Mucosa of descending colon (tissue), 3 donors: ENCODE results near the gene PIP4K2C. TPM values are rescaled to one million over a fixed set of nuclear protein-coding genes. Genes with fewer than 3 reads are reported as not detected.
A peak's percentile ranks its signal among the peaks of the same experiment; 100 is the strongest.
"Not testable (repeated sequence)": the region's sequence is repeated elsewhere in the genome, so short reads cannot be mapped to it uniquely, and the experiment has no call there.

Source experiments
- ATAC-seq: fragments of 200-7000 bp; cut with Tn5 transposase; one replicate; pipeline ENCODE4 v1.9.1; 2020; ENCODE audit warnings: mild to moderate bottlenecking, moderate library complexity
- DNase-seq, 3 donors: peaks; one replicate each; pipeline ENCODE4 v3.0.0-alpha.2; 2020
- H3K36me3 ChIP-seq: fragments of 200-600 bp; one replicate; pipeline ENCODE4 v1.8.0; 2021; ENCODE audit warnings: low read depth, mild to moderate bottlenecking
- H3K4me1 ChIP-seq: fragments of 200-600 bp; one replicate; pipeline ENCODE4 v1.8.0; 2021; ENCODE audit warnings: low read depth, mild to moderate bottlenecking
- H3K4me3 ChIP-seq: fragments of 200-600 bp; one replicate; pipeline ENCODE4 v1.8.0; 2021; ENCODE audit warnings: mild to moderate bottlenecking
- H3K9me3 ChIP-seq: fragments of 200-600 bp; one replicate; pipeline ENCODE4 v1.8.0; 2021; ENCODE audit warnings: mild to moderate bottlenecking
- intact Hi-C, 2 donors: fragments of 100-400 bp; cut with DNase I in 1 of 2; cut with micrococcal nuclease in 1 of 2; formaldehyde crosslinking; loops; one replicate each; pipeline versions ENCODE4 v1.11.0 to v1.11.1; 2022; cut with DNase I, micrococcal nuclease
- total RNA-seq, 3 donors: library from RNA; stranded (reverse); fragmentation: NEBNext Ultra II Directional in 2 of 3; extraction: Animal tissue kit (Norgen Biotek cat#: 25700) in 2 of 3; gene quantifications; one replicate each; pipeline versions ENCODE4 v1.2.1 to v1.2.4, GENCODE V29; 2021 to 2023
- TF ChIP-seq, protein P1 (sequence below): fragments of 200-600 bp; IDR thresholded peaks from one replicate; pipeline ENCODE4 v1.8.0; 2022; ENCODE audit warnings: antibody characterized with exemption, mild to moderate bottlenecking
- donor health status: DM: no; HTN: no; CAD: no; lungs with moderate emphysema.
- donor health status: DM: no; HTN: no; CAD: no.
- donor health status: DM: no; HTN: yes; CAD: no.

Gene PIP4K2C
- total RNA-seq, 3 donors from 2014 or later = 39.0 to 55.5 (median 54.2) TPM

DNA sequence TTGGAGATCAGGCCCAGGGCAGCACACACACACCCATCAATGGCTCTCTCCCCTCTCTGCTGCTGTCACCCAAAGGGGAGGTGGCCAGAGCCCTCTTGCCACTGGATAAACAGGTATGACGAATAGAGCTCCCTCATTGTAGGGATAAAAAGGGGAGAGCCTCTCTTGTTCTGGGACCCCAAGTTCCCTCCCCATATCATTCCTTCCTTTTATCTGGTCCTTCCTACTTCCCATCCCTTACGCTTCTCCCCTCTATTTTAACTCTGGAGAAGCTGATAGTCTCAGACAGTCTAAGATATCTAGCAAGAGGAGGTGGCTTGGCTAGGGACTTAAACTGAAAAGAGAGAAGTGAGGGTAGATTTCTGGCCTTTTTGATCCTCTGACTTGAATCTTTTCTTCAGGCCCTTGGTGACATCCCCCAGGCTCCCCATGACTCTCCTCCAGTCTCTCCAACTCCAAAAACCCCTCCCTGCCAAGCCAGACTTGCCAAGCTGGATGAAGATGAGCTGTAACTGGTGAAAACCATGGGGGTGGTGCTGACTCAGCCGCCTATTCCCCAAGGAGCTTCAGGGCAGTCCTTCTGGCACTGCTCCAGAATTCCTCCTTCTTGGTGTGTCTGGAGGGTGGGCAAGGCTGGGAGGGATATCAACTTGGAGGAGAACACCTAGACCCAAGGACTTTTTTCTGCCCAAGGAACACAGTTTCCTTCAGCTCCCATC, 25.6 kb downstream of the PIP4K2C start:
- no peak for ATAC-seq
- intact Hi-C loops = no loop called here
- Histone ChIP-seq H3K4me1 (peaks cover 9% of the 10 kb centered on the region), H3K9me3 (no peaks in the 10 kb centered on the region), H3K36me3 (no peaks in the 10 kb centered on the region), H3K4me3 (no peak overlapping the region)
- TF ChIP-seq, protein P1, sequence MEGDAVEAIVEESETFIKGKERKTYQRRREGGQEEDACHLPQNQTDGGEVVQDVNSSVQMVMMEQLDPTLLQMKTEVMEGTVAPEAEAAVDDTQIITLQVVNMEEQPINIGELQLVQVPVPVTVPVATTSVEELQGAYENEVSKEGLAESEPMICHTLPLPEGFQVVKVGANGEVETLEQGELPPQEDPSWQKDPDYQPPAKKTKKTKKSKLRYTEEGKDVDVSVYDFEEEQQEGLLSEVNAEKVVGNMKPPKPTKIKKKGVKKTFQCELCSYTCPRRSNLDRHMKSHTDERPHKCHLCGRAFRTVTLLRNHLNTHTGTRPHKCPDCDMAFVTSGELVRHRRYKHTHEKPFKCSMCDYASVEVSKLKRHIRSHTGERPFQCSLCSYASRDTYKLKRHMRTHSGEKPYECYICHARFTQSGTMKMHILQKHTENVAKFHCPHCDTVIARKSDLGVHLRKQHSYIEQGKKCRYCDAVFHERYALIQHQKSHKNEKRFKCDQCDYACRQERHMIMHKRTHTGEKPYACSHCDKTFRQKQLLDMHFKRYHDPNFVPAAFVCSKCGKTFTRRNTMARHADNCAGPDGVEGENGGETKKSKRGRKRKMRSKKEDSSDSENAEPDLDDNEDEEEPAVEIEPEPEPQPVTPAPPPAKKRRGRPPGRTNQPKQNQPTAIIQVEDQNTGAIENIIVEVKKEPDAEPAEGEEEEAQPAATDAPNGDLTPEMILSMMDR = no peak
- DNase-seq = no peak

DNA sequence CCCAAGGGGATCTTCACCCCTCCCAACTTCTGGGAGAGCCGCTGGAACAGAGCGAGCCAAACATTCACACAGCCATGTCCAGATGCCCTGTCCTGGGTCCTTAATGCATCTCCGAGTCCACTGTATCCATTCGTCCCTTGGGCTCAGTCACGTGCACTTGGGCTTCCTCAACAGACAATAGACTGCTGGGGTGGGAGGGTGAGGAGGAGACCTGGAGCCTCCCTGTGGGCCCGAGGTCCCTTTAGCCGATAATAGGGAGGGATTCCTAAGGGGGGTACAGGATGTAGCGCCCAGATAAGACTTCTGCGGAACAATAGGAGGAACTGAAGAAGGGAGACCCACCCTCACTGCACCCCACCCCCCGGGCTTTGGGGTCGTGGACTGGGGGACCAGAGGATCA, 26.9 kb downstream of the PIP4K2C start:
- DNase-seq (no peak), ATAC-seq (no peak)
- Histone ChIP-seq H3K36me3 (no peaks in the 10 kb centered on the region), H3K4me1 (peaks cover 11% of the 10 kb centered on the region), H3K9me3 (no peaks in the 10 kb centered on the region), H3K4me3 (no peak overlapping the region)
- intact Hi-C loops = no loop called here
- TF ChIP-seq, protein P1 = no peak

DNA sequence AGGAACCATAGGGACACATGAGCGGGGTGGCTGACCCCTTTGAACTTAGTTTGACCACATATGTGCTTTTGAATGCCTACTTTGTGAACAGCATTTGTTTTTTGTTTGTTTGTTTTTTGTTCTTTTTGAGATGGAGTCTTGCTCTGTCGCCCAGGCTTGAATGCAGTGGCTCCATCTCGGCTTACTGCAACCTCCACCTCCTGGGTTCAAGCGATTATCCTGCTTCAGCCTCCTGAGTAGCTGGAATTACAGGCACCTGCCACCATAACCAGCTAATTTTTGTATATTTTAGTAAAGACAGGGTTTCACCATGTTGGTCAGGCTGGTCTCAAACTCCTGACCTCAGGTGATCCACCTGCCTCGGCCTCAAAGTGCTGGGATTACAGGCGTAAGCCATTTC, 27.4 kb downstream of the PIP4K2C start:
- ATAC-seq, H3K9me3 ChIP-seq, H3K36me3 ChIP-seq, H3K4me3 ChIP-seq, DNase-seq, intact Hi-C loops: not testable (repeated sequence)
- H3K4me1 ChIP-seq = peaks cover 11% of the 10 kb centered on the region

DNA sequence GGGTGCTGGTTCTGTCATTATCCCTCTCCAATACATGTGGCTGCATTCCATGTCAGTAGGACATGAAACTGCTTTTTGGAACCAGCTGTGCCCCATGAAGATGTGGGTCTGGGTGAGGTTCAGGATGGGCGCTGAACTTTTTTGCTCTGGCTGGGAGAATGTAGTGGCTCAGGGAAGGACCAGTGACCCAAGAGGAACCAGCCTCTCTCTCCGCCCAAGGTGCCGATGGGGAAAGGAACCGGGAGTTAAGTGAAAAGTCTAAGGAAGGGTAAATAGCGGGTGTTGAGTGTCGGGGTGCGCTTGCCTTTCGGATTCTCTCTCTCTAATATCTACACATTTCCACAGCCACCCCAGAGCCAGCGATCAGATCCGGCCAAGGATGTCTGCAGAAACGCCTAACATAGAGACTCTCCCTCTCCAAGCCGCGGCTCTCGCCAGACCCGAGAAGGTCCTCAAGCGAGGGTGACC, 28.0 kb downstream of the PIP4K2C start:
- intact Hi-C loops = no loop called here
- DNase-seq = no peak
- TF ChIP-seq, protein P1 = no peak
- Histone ChIP-seq H3K9me3 (no peaks in the 10 kb centered on the region), H3K4me1 (peaks cover 11% of the 10 kb centered on the region), H3K4me3 (no peak overlapping the region), H3K36me3 (no peaks in the 10 kb centered on the region)
- no peak for ATAC-seq

DNA sequence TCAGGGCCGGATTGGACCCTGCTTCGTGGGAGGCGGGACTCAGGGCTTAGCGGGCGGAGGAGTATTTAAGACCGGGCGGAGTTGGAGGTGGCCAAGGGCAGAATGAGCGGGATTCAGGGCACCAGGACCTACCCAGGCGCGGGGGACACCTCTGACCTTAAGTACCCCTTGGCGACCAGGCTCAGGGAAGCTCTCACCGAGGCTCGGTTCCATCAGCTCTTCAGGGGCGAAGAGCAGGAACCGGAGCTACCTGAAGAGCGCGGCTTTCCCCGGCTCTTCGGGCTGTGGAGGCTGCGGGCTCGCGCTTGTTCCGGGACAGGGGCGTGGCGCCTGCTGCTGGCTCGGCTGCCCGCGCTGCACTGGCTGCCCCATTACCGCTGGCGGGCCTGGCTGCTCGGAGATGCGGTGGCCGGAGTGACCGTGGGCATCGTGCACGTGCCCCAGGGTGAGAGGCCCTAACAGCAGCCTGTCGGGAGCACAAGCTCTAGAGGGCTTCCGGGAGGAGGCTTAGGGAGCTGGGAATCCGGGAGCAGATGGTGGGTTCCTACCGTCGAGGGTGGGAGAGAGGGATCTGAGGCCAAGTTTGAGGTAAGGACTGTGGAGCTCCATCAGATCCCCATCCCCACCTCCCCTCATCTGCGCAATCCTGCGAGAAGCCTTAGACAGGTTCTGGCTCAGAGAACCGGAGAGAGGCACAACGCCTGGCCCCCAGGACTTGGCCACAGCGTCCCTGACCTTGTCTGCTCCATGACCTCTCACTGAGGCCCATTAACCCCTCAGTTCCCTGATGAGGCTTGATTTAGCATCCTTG, 28.6 kb downstream of the PIP4K2C start:
- Histone ChIP-seq H3K36me3 (no peaks in the 10 kb centered on the region), H3K4me1 (peaks cover 11% of the 10 kb centered on the region), H3K4me3 (no peak overlapping the region), H3K9me3 (no peaks in the 10 kb centered on the region)
- peak in 2 of 3 donors; percentile 41 to 62 for DNase-seq
- intact Hi-C loops = loop anchor here (5.0 kb wide), 1 partner anchor 37 kb away; no protein-coding TSS in a partner anchor
- peak; percentile 70 for ATAC-seq
- TF ChIP-seq, protein P1 = no peak
